Measurements from ENCODE around the gene MDGA2. TPM values are rescaled to one million over a fixed set of nuclear protein-coding genes. Genes with fewer than 3 reads are reported as not detected.
"Not testable (repeated sequence)": the region's sequence is repeated elsewhere in the genome, so short reads cannot be mapped to it uniquely, and the experiment has no call there.

The MDGA2 gene
- total RNA-seq, 1 donor = not detected

DNA sequence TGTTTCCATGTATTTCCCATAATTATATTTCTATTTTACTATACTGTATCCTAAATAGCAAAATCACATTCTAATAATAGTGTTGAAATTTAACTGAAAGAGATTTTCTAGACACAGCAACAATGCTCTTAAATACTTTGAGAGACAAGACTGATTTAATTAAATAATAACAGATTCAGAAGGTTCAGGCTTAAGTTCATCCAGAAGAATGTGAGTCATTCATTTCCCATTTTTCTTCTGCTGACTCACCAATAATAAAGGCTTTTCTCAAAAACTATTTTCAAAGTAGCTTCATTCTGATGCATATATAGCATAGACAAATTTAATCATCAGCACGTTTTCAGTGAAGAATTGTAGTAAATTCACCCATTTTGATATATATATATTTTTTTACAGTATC is 481.4 kb downstream of the MDGA2 start:
- TF ChIP-seq, protein P1, sequence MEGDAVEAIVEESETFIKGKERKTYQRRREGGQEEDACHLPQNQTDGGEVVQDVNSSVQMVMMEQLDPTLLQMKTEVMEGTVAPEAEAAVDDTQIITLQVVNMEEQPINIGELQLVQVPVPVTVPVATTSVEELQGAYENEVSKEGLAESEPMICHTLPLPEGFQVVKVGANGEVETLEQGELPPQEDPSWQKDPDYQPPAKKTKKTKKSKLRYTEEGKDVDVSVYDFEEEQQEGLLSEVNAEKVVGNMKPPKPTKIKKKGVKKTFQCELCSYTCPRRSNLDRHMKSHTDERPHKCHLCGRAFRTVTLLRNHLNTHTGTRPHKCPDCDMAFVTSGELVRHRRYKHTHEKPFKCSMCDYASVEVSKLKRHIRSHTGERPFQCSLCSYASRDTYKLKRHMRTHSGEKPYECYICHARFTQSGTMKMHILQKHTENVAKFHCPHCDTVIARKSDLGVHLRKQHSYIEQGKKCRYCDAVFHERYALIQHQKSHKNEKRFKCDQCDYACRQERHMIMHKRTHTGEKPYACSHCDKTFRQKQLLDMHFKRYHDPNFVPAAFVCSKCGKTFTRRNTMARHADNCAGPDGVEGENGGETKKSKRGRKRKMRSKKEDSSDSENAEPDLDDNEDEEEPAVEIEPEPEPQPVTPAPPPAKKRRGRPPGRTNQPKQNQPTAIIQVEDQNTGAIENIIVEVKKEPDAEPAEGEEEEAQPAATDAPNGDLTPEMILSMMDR (IDR thresholded peaks at IDR 0.05; ENCODE audit: insufficient read depth, low read length) = no peak
- no peak for DNase-seq (ENCODE audit: low read depth)
- H3K4me3 ChIP-seq (ENCODE audit: low read depth, low read length) = no peak overlapping the region

DNA sequence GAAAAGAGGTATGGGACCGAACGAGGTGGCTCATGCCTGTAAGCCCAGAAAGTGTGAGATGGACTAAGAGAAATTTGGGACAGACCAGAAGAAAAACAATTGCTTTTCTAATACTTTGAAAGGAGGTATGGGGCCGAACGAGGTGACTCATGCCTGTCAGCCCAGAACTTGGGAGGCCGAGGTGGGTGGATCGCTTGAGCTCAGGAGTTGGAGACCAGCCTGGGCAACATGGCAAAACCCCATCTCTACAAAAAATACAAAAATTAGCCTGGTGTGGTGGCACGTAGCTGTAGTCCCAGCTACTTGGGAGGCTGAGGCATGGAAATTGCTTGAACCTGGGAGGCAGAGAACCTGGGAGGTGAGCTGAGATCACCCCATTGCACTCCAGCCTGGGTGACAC is 483.2 kb downstream of the MDGA2 start:
- not testable (repeated sequence) for H3K4me3 ChIP-seq (ENCODE audit: low read depth, low read length); DNase-seq (ENCODE audit: low read depth)

GRCh38 chr14:47191700-47192099 is 483.7 kb downstream of the MDGA2 start:
- no peak overlapping the region for H3K4me3 ChIP-seq (ENCODE audit: low read depth, low read length)
- TF ChIP-seq, protein P1 (IDR thresholded peaks at IDR 0.05; ENCODE audit: insufficient read depth, low read length) = no peak
- no peak for DNase-seq (ENCODE audit: low read depth)

DNA sequence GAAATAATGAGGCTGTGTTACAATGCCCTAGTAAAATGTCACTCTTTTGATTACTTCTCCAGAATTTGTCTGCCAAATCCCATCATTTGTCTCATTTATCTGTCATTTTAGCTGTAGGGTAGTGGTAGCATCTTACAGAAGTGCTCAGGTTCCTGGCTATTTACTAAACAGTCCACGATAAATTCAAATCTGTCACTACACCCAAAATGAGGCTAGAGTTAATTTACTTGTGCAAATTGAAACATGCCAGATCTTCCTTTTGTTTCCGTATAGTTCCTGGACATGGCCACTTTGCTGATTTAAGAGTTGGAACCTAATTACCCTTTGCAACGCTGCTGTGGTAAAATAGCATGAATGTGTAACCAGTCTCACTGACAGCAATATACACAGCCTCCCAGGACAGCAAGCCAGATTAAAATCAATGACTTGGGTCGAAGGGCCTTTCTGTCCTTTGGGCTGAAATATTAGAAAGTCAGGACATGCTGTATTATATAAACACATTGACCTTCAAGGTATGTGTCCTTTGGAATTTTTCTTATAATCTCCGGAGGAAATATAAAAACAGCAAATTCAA is 485.4 kb downstream of the MDGA2 start:
- DNase-seq (ENCODE audit: low read depth) = no peak
- TF ChIP-seq, protein P1 (IDR thresholded peaks at IDR 0.05; ENCODE audit: insufficient read depth, low read length) = no peak
- no peak overlapping the region for H3K4me3 ChIP-seq (ENCODE audit: low read depth, low read length)

GRCh38 chr14:47186486-47186885 is 488.9 kb downstream of the MDGA2 start:
- no peak overlapping the region for H3K4me3 ChIP-seq (ENCODE audit: low read depth, low read length)
- TF ChIP-seq, protein P1 (IDR thresholded peaks at IDR 0.05; ENCODE audit: insufficient read depth, low read length) = no peak
- DNase-seq (ENCODE audit: low read depth) = no peak

DNA sequence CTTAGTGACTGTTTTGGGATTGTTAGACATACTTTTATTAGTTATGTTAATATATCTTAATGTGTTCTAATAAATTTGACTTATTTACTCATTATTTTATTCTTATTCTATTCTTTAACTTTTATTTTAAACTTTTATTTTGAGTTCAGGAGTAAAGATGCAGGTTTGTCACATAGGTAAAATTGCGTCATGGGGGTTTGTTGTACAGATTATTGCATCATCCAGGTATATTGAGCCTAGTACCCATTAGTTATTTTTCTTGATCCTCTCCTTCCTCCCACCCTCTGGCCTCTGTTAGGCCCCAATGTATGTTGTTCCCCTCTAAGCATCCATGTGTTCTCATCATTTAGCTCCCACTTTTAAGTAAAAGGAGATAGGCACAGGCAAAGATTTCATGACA is 495.5 kb downstream of the MDGA2 start:
- no peak overlapping the region for H3K4me3 ChIP-seq (ENCODE audit: low read depth, low read length)
- TF ChIP-seq, protein P1 (IDR thresholded peaks at IDR 0.05; ENCODE audit: insufficient read depth, low read length) = no peak
- DNase-seq (ENCODE audit: low read depth) = no peak

DNA sequence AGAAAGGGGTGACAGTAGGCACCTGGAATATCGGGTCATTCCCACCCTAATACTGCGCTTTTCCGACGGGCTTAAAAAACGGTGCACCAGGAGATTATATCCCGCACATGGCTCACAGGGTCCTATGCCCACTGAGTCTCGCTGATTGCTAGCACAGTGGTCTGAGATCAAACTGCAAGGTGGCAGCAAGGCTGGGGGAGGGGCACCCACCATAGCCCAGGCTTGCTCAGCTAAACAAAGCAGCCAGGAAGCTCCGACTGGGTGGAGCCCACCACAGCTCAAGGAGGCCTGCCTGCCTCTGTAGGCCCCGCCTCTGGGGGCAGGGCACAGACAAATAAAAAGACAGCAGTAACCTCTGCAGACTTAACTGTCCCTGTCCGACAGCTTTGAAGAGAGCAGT is 503.5 kb downstream of the MDGA2 start:
- DNase-seq (ENCODE audit: low read depth) = not testable (repeated sequence)

DNA sequence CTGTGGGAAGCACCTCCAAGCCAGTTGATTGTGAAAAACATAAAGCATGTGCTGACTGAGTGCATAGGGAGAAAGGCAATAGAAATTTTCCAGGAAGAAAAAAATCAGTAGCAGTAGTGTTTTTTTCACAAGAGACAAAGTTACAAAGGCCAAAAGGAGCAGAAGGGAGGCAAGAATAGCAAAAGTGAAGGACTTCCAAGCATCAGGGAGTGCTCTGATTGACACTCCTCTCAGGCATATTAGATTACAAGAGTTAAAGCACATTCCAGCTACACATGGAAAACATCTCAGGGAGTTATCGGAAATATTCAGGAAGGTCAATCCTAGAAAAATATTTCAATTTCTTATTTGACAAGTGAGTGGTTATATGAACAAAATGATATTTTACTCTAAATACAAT is 508.0 kb downstream of the MDGA2 start:
- DNase-seq (ENCODE audit: low read depth) = no peak
- no peak overlapping the region for H3K4me3 ChIP-seq (ENCODE audit: low read depth, low read length)
- TF ChIP-seq, protein P1 (IDR thresholded peaks at IDR 0.05; ENCODE audit: insufficient read depth, low read length) = no peak

More for the DNA sequence above, 503.5 kb downstream of the MDGA2 start:
- not testable (repeated sequence) for H3K4me3 ChIP-seq (ENCODE audit: low read depth, low read length)

Data from fibroblast of the aortic adventitia (primary cell).